ENCODE results near the gene TTC39B. TPM values are rescaled to one million over a fixed set of nuclear protein-coding genes. Genes with fewer than 3 reads are reported as not detected.

The TTC39B gene
- total and polyA plus RNA-seq, 2 donors (not counting 3 experiments of a cell fraction or from before 2014, with no cell fraction given) = 1.0 to 5.4 TPM

DNA sequence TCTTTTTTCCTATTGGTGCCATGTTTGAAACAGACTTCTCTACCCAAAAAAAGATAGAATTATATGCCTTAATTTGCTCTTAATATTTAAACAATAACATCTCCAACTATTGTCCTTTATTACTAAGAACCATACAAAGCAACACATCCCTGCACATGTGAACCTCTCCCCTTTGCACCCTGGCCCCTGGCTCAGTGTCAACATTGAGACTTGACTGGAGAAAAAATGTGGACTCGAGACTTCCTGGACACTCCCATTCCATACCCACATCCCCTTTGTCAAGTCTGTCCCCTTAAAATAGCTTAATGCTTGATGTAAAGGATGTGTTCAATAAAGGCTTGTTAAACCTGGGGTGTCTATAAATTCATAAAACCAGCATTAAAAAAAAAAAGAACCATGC, 53.2 kb downstream of the TTC39B start:
- peak overlapping the region; percentile 50 for H2AFZ ChIP-seq (ENCODE audit: low read depth, low read length)
- no peaks in the 10 kb centered on the region for H3K9me1 ChIP-seq (replicated peaks; ENCODE audit: control insufficient read depth, extremely low read depth, insufficient read depth, low read length)
- ChIA-PET CTCF (no interaction called here), POLR2A (no interaction called here)
- TF ChIP-seq, protein P1, sequence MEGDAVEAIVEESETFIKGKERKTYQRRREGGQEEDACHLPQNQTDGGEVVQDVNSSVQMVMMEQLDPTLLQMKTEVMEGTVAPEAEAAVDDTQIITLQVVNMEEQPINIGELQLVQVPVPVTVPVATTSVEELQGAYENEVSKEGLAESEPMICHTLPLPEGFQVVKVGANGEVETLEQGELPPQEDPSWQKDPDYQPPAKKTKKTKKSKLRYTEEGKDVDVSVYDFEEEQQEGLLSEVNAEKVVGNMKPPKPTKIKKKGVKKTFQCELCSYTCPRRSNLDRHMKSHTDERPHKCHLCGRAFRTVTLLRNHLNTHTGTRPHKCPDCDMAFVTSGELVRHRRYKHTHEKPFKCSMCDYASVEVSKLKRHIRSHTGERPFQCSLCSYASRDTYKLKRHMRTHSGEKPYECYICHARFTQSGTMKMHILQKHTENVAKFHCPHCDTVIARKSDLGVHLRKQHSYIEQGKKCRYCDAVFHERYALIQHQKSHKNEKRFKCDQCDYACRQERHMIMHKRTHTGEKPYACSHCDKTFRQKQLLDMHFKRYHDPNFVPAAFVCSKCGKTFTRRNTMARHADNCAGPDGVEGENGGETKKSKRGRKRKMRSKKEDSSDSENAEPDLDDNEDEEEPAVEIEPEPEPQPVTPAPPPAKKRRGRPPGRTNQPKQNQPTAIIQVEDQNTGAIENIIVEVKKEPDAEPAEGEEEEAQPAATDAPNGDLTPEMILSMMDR (IDR thresholded peaks at IDR 0.05; ENCODE audit: extremely low read depth in 1 of 2, insufficient read depth in 1 of 2, low read depth in 1 of 2, low read length in 2 of 2) = no peak
- TF ChIP-seq, protein P2, sequence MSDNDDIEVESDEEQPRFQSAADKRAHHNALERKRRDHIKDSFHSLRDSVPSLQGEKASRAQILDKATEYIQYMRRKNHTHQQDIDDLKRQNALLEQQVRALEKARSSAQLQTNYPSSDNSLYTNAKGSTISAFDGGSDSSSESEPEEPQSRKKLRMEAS (IDR thresholded peaks at IDR 0.05; ENCODE audit: insufficient read depth, insufficient read length) = no peak
- no peak for TF ChIP-seq POLR2AphosphoS5 (IDR thresholded peaks at IDR 0.05; ENCODE audit: insufficient read depth, low read depth, low read length)
- TF ChIP-seq JUN (IDR thresholded peaks at IDR 0.05; ENCODE audit: borderline replicate concordance, insufficient read depth, insufficient read length, low read depth) = no peak
- no peak for TF ChIP-seq EZH2 (IDR thresholded peaks at IDR 0.05; ENCODE audit: borderline replicate concordance, low read depth, low read length, severe bottlenecking)
- no peaks in the 10 kb centered on the region for H3K36me3 ChIP-seq (ENCODE audit: control insufficient read depth in 2 of 2, extremely low read depth in 1 of 2, insufficient read depth in 2 of 2, low read length in 2 of 2)
- no peaks in the 10 kb centered on the region for H3K27me3 ChIP-seq (ENCODE audit: control insufficient read depth in 2 of 2, insufficient read depth in 2 of 2, low read length in 2 of 2)
- H3K4me3 ChIP-seq (replicated peaks in 1 of 3; ENCODE audit: insufficient read depth in 1 of 3, low read depth in 1 of 3, low read length in 3 of 3) = no peak overlapping the region
- no peaks in the 10 kb centered on the region for H4K20me1 ChIP-seq (replicated peaks; ENCODE audit: control insufficient read depth, extremely low read depth, insufficient read depth, low read length)
- no TSS peak for BruUV-seq (replicated peaks)
- peaks cover 26% of the 10 kb centered on the region for H3K4me1 ChIP-seq (ENCODE audit: control insufficient read depth, extremely low read depth, insufficient read depth, low read length)
- intact Hi-C loops (cut with micrococcal nuclease) (loop anchor here (1.0 kb wide), 1 partner anchor 169 kb away; the partner anchor contains the start of gene SNAPC3), dilution Hi-C loops (cut with MboI; ENCODE audit: extremely low pct_ligation_motif_present, low sequenced_read_pairs) (no loop called here)
- DNase-seq (ENCODE audit: low read depth, low spot score) = no peak
- no peak for FAIRE-seq
- no peaks in the 10 kb centered on the region for H3K79me2 ChIP-seq (ENCODE audit: control insufficient read depth, insufficient read depth, low read length)
- H3K4me2 ChIP-seq (ENCODE audit: insufficient read depth, low read length) = peak overlapping the region; percentile 9
- H3K27ac ChIP-seq (ENCODE audit: insufficient read depth, low read depth, low read length) = peak overlapping the region; percentile 14
- no peak overlapping the region for H3K9ac ChIP-seq (replicated peaks; ENCODE audit: extremely low read depth, insufficient read depth, low read length)
- H3K9me3 ChIP-seq (replicated peaks; ENCODE audit: control insufficient read depth, insufficient read depth, low read length) = no peaks in the 10 kb centered on the region

Measured in endothelial cell of umbilical vein (primary cell).